Neural cell (in vitro differentiated cells): Measurements from ENCODE around the gene NOTUM. TPM values are rescaled to one million over a fixed set of nuclear protein-coding genes. Genes with fewer than 3 reads are reported as not detected.

Experiments
- H2AFZ ChIP-seq: fragments of 200-600, 300-800 bp; sonication (generic), shearing (Covaris generic); 2 replicates; pipeline ENCODE4 v1.6.0; 2014; ENCODE audit warnings: low read depth, mild to moderate bottlenecking, antibody characterized with exemption, low read length, moderate library complexity
- H3F3A ChIP-seq: fragments of 200-600 bp; shearing (Covaris generic); 2 replicates; pipeline ENCODE4 v1.6.1; 2016; ENCODE audit warnings: mild to moderate bottlenecking, moderate library complexity, mixed read lengths, antibody characterized with exemption, low read length; ENCODE audit not compliant: insufficient read depth, poor library complexity, severe bottlenecking
- H3K27ac ChIP-seq: fragments of 200-600, 300-800 bp; sonication (generic), shearing (Covaris generic); 2 replicates; pipeline ENCODE4 v1.5.1; 2014; ENCODE audit warnings: mild to moderate bottlenecking, low read length, moderate library complexity
- H3K27me3 ChIP-seq: fragments of 300-800, 200-600 bp; sonication (generic), shearing (Covaris generic); 2 replicates; pipeline ENCODE4 v1.6.0; 2014; ENCODE audit warnings: mild to moderate bottlenecking, low read depth, low read length, moderate library complexity; ENCODE audit not compliant: insufficient read depth
- H3K36me3 ChIP-seq: fragments of 300-800, 200-600 bp; sonication (generic), shearing (Covaris generic); 2 replicates; pipeline ENCODE4 v1.5.1; 2014; ENCODE audit warnings: mild to moderate bottlenecking, antibody characterized with exemption, low read length, moderate library complexity; ENCODE audit not compliant: insufficient read depth
- H3K4me2 ChIP-seq: fragments of 300-800, 200-600 bp; sonication (generic), shearing (Covaris generic); 2 replicates; pipeline ENCODE4 v1.6.0; 2014; ENCODE audit warnings: mild to moderate bottlenecking, low read length
- H3K4me3 ChIP-seq: fragments of 300-800, 200-600 bp; sonication (generic), shearing (Covaris generic); 2 replicates; pipeline ENCODE4 v1.5.1; 2014; ENCODE audit warnings: mild to moderate bottlenecking, low read length, moderate library complexity
- H3K79me2 ChIP-seq: fragments of 200-600 bp; shearing (Covaris generic); replicated peaks from 2 replicates; pipeline ENCODE4 v1.6.0; 2014; ENCODE audit warnings: mild to moderate bottlenecking, low read length, moderate library complexity; ENCODE audit not compliant: insufficient read depth
- H3K9ac ChIP-seq: fragments of 300-800, 200-600 bp; sonication (generic), shearing (Covaris generic); 2 replicates; pipeline ENCODE4 v1.6.1; 2016; ENCODE audit warnings: mild to moderate bottlenecking, low read length, mixed read lengths
- H3K9me2 ChIP-seq: fragments of 200-600 bp; shearing (Covaris generic); 2 replicates; pipeline ENCODE4 v1.6.1; 2016; ENCODE audit warnings: mild to moderate bottlenecking, low read length, mixed read lengths; ENCODE audit not compliant: insufficient read depth
- H3K9me3 ChIP-seq: fragments of 200-600, 300-800 bp; sonication (generic), shearing (Covaris generic); 2 replicates; pipeline ENCODE4 v1.6.1; 2016; ENCODE audit warnings: mild to moderate bottlenecking, mixed run types, low read length, moderate library complexity, mixed read lengths
- H4K20me1 ChIP-seq: fragments of 200-600 bp; shearing (Covaris generic); 2 replicates; pipeline ENCODE4 v1.6.1; 2016; ENCODE audit warnings: mild to moderate bottlenecking, mixed run types; ENCODE audit not compliant: insufficient read depth
- EP300 ChIP-seq: fragments of 450-650 bp; conservative IDR thresholded peaks from 2 replicates; pipeline ENCODE4 v1.6.1; 2014; ENCODE audit warnings: antibody characterized with exemption, mild to moderate bottlenecking, moderate library complexity; ENCODE audit not compliant: poor library complexity, severe bottlenecking
- MXI1 ChIP-seq: fragments of 450-650 bp; conservative IDR thresholded peaks from 2 replicates; pipeline ENCODE4 v1.6.1; 2014; ENCODE audit warnings: antibody characterized with exemption, mild to moderate bottlenecking; ENCODE audit not compliant: poor library complexity, severe bottlenecking
- TAF1 ChIP-seq: IDR thresholded peaks from 2 replicates; pipeline ENCODE4 v1.6.1; 2012; ENCODE audit warnings: low read depth
- polyA plus RNA-seq: library from polyadenylated mRNA; depleted of rRNA; stranded (reverse); fragments of >200 nt; gene quantifications from 2 replicates; pipeline ENCODE4 v1.2.3, GENCODE V29; 2014
- TF ChIP-seq, protein P1 (sequence below): IDR thresholded peaks from 2 replicates; pipeline ENCODE4 v1.6.1; 2012; ENCODE audit warnings: borderline replicate concordance
- TF ChIP-seq, protein P2 (sequence below): fragments of 450-650 bp; IDR thresholded peaks from 2 replicates; pipeline ENCODE4 v1.5.1; 2014; ENCODE audit warnings: antibody characterized with exemption, mild to moderate bottlenecking, moderate library complexity; ENCODE audit not compliant: poor library complexity, severe bottlenecking

The NOTUM gene
- polyA plus RNA-seq, 1 donor from 2014 or later, result not detected

DNA sequence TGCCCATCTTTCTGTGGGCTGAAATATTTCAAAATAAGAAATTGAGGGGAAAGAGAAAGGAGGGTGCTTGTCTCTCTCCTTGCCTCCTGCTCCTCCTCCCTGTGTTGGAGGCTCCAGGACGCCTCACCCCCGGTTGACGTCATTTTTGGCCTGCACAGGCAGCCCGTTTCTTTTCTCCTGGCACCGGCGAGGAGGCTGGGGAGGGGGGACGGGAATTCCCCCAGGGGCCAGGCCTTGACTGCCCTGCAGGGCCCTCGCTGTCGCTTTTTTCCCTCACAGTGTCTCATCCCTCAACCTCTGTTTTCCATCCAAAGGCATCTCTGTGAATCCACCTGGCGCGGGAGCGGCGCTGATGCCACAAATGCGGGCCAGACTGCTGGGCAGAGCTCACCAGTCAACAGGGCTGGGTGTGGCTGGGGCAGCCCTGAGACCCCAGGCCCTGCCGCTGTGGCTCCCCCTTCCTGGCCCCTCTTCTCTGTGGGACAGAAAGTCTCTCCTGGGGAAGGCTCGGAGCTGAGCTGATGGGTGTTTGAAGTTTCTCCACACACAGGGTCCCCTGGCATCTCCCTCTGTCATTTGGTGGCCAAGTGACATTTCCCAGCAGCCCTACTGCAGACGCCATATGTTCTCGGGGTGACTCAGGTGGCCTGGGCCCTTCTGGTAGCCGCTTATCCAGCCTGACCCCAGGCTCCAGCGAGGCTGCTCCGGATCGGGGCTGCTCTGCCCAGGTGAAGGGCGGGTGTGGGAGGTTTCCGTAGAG, 45.7 kb upstream of the NOTUM start:
- Histone ChIP-seq H3K4me3 (no peak overlapping the region), H3K4me2 (no peak overlapping the region), H3K36me3 (no peaks in the 10 kb centered on the region), H3K79me2 (no peaks in the 10 kb centered on the region), H3F3A (no peaks in the 10 kb centered on the region), H2AFZ (no peak overlapping the region), H4K20me1 (no peaks in the 10 kb centered on the region), H3K9me3 (no peaks in the 10 kb centered on the region), H3K9me2 (no peaks in the 10 kb centered on the region), H3K27me3 (no peaks in the 10 kb centered on the region), H3K9ac (no peak overlapping the region), H3K27ac (no peak overlapping the region)
- TF ChIP-seq MXI1, result no peak

DNA sequence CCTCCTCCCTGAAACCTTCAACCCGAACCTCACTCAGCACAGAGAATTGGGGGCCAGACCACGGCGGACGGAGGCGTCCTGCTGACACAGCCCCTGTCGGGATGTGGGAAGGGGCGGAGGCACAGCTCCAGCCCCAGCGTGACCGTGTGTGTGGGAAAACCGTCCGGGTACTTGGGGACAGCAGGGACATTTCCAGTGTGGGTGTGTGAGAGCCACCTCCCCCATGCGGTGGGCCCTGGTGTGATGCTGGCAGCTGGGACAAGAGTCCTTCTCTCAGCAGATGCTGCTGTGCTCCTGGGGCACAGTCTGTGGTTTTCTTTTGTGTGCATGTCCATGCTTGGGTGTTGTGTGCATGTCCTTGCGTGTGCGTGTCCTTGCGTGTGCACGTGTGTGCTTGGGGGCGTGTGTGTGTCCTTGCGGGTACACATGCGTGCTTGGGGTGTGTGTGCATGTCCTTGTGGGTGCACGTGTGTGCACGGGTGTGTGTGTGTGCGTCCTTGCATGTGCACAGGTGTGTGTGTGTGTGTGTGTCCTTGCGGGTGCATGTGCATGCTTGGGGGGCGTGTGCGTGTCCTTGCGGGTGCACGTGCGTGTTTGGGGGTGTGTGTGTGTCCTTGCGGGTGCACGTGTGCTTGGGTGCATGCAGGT, 44.8 kb upstream of the NOTUM start:
- Histone ChIP-seq H3K27ac (no peak overlapping the region), H3K36me3 (no peaks in the 10 kb centered on the region), H3K9ac (no peak overlapping the region), H3F3A (no peaks in the 10 kb centered on the region), H4K20me1 (no peaks in the 10 kb centered on the region), H3K79me2 (no peaks in the 10 kb centered on the region), H3K9me2 (no peaks in the 10 kb centered on the region), H2AFZ (no peak overlapping the region), H3K4me3 (no peak overlapping the region), H3K27me3 (no peaks in the 10 kb centered on the region), H3K4me2 (no peak overlapping the region), H3K9me3 (no peaks in the 10 kb centered on the region)
- TF ChIP-seq, protein P1, sequence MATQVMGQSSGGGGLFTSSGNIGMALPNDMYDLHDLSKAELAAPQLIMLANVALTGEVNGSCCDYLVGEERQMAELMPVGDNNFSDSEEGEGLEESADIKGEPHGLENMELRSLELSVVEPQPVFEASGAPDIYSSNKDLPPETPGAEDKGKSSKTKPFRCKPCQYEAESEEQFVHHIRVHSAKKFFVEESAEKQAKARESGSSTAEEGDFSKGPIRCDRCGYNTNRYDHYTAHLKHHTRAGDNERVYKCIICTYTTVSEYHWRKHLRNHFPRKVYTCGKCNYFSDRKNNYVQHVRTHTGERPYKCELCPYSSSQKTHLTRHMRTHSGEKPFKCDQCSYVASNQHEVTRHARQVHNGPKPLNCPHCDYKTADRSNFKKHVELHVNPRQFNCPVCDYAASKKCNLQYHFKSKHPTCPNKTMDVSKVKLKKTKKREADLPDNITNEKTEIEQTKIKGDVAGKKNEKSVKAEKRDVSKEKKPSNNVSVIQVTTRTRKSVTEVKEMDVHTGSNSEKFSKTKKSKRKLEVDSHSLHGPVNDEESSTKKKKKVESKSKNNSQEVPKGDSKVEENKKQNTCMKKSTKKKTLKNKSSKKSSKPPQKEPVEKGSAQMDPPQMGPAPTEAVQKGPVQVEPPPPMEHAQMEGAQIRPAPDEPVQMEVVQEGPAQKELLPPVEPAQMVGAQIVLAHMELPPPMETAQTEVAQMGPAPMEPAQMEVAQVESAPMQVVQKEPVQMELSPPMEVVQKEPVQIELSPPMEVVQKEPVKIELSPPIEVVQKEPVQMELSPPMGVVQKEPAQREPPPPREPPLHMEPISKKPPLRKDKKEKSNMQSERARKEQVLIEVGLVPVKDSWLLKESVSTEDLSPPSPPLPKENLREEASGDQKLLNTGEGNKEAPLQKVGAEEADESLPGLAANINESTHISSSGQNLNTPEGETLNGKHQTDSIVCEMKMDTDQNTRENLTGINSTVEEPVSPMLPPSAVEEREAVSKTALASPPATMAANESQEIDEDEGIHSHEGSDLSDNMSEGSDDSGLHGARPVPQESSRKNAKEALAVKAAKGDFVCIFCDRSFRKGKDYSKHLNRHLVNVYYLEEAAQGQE, result no peak
- TF ChIP-seq, protein P2, sequence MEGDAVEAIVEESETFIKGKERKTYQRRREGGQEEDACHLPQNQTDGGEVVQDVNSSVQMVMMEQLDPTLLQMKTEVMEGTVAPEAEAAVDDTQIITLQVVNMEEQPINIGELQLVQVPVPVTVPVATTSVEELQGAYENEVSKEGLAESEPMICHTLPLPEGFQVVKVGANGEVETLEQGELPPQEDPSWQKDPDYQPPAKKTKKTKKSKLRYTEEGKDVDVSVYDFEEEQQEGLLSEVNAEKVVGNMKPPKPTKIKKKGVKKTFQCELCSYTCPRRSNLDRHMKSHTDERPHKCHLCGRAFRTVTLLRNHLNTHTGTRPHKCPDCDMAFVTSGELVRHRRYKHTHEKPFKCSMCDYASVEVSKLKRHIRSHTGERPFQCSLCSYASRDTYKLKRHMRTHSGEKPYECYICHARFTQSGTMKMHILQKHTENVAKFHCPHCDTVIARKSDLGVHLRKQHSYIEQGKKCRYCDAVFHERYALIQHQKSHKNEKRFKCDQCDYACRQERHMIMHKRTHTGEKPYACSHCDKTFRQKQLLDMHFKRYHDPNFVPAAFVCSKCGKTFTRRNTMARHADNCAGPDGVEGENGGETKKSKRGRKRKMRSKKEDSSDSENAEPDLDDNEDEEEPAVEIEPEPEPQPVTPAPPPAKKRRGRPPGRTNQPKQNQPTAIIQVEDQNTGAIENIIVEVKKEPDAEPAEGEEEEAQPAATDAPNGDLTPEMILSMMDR, result no peak
- TF ChIP-seq TAF1, result no peak
- no peak for TF ChIP-seq EP300
